Measurements from ENCODE around the gene CDC42SE2. TPM values are rescaled to one million over a fixed set of nuclear protein-coding genes. Genes with fewer than 3 reads are reported as not detected.
A peak's percentile ranks its signal among the peaks of the same experiment; 100 is the strongest.

CDC42SE2 gene
- total RNA-seq, 1 donor from 2014 or later: 24.1 TPM

- no peaks in the 10 kb centered on the region for H3K36me3 ChIP-seq (ENCODE audit: insufficient read depth, low read length)
- Mint-ChIP-seq H3K27ac (ENCODE audit: unreplicated experiment) (peak overlapping the region; percentile 1), H3K4me3 (ENCODE audit: unreplicated experiment) (no peak overlapping the region), H3K9me3 (ENCODE audit: unreplicated experiment) (no peaks in the 10 kb centered on the region), H3K27me3 (ENCODE audit: low read depth, unreplicated experiment) (no peaks in the 10 kb centered on the region), H3K4me1 (ENCODE audit: low read depth, unreplicated experiment) (peaks cover 15% of the 10 kb centered on the region), H3K36me3 (ENCODE audit: low read depth, unreplicated experiment) (no peaks in the 10 kb centered on the region)
- DNase-seq (ENCODE audit: low read depth) (no peak), FAIRE-seq (no peak)
- no peak overlapping the region for H3K27ac ChIP-seq (ENCODE audit: low read depth, low read length)
- H2AFZ ChIP-seq (ENCODE audit: low read depth, low read length): no peak overlapping the region
- H3K4me2 ChIP-seq (ENCODE audit: low read length): no peak overlapping the region
- H3K79me2 ChIP-seq (ENCODE audit: insufficient read depth, low read length): peaks cover 87% of the 10 kb centered on the region
- TF ChIP-seq EZH2 (IDR thresholded peaks at IDR 0.05; ENCODE audit: insufficient read depth, low read length): no peak
- TF ChIP-seq CTCF (IDR thresholded peaks at IDR 0.05; ENCODE audit: insufficient read depth, low read depth, low read length): no peak
- no peaks in the 10 kb centered on the region for H3K9me3 ChIP-seq (ENCODE audit: insufficient read depth, low read depth, low read length)
- peaks cover 48% of the 10 kb centered on the region for H4K20me1 ChIP-seq (ENCODE audit: insufficient read depth, low read length)
- no peak overlapping the region for H3K9ac ChIP-seq (ENCODE audit: low read length)
- peaks cover 5% of the 10 kb centered on the region for H3K4me1 ChIP-seq (ENCODE audit: insufficient read depth, low read length)
- H3K27me3 ChIP-seq (ENCODE audit: insufficient read depth, low read length): no peaks in the 10 kb centered on the region
- H3K4me3 ChIP-seq (ENCODE audit: insufficient read depth, low read depth, low read length): no peak overlapping the region
Measured at GRCh38 chr5:131279204-131279603, 15.4 kb downstream of the CDC42SE2 start.

GRCh38 chr5:131280417-131280816 is 16.6 kb downstream of the CDC42SE2 start:
- Mint-ChIP-seq H3K27ac (ENCODE audit: unreplicated experiment) (no peak overlapping the region), H3K27me3 (ENCODE audit: low read depth, unreplicated experiment) (no peaks in the 10 kb centered on the region), H3K4me3 (ENCODE audit: unreplicated experiment) (no peak overlapping the region), H3K4me1 (ENCODE audit: low read depth, unreplicated experiment) (peaks cover 15% of the 10 kb centered on the region), H3K9me3 (ENCODE audit: unreplicated experiment) (no peaks in the 10 kb centered on the region), H3K36me3 (ENCODE audit: low read depth, unreplicated experiment) (peaks cover under 1% of the 10 kb centered on the region)
- H3K36me3 ChIP-seq (ENCODE audit: insufficient read depth, low read length): no peaks in the 10 kb centered on the region
- TF ChIP-seq CTCF (IDR thresholded peaks at IDR 0.05; ENCODE audit: insufficient read depth, low read depth, low read length) (no peak), EZH2 (IDR thresholded peaks at IDR 0.05; ENCODE audit: insufficient read depth, low read length) (no peak)
- no peaks in the 10 kb centered on the region for H3K27me3 ChIP-seq (ENCODE audit: insufficient read depth, low read length)
- peaks cover 5% of the 10 kb centered on the region for H3K4me1 ChIP-seq (ENCODE audit: insufficient read depth, low read length)
- no peak overlapping the region for H3K4me3 ChIP-seq (ENCODE audit: insufficient read depth, low read depth, low read length)
- H3K4me2 ChIP-seq (ENCODE audit: low read length): no peak overlapping the region
- H3K9ac ChIP-seq (ENCODE audit: low read length): no peak overlapping the region
- peaks cover 87% of the 10 kb centered on the region for H3K79me2 ChIP-seq (ENCODE audit: insufficient read depth, low read length)
- no peaks in the 10 kb centered on the region for H3K9me3 ChIP-seq (ENCODE audit: insufficient read depth, low read depth, low read length)
- DNase-seq (ENCODE audit: low read depth): no peak
- H4K20me1 ChIP-seq (ENCODE audit: insufficient read depth, low read length): peaks cover 48% of the 10 kb centered on the region
- no peak for FAIRE-seq
- no peak overlapping the region for H3K27ac ChIP-seq (ENCODE audit: low read depth, low read length)
- no peak overlapping the region for H2AFZ ChIP-seq (ENCODE audit: low read depth, low read length)

DNA sequence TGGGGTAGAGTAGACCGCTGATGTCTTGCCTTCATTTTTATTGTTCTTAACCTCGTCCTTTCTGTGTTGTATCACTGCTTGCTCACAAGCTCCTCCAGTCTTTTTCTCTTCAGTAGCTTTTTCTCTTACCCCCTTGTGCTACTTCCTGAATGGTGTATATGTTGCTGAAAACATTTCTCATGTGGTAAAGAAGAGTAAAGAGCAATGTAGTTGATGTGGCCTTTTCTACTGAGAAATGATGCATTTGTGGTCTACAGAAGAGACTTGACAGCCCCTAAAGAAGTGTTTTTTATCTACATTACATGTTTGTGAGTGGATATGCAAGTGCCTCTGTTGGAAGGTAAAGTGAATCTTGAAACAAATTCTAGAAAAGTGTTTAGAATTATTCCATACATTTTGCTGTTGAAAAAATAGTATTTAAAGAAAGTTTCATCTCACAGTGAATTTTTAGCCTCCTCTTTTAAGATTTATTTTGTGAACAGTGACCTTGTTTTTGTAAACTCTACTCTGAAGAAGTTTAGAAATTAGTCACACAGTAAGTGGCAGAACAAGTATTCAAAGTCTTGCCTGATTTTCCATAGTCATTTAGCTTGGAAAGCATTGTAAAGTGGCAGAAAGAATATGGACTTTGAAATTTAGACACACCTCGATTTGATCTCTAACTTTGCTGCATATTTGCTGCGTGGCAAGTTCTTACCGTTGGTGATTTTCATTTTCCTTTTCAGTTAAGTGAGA is 17.4 kb downstream of the CDC42SE2 start:
- peaks cover 2% of the 10 kb centered on the region for H3K36me3 Mint-ChIP-seq (ENCODE audit: low read depth, unreplicated experiment)
- Histone ChIP-seq H3K36me3 (ENCODE audit: insufficient read depth, low read length) (no peaks in the 10 kb centered on the region), H4K20me1 (ENCODE audit: insufficient read depth, low read length) (peaks cover 56% of the 10 kb centered on the region), H3K4me1 (ENCODE audit: insufficient read depth, low read length) (peaks cover 5% of the 10 kb centered on the region), H2AFZ (ENCODE audit: low read depth, low read length) (no peak overlapping the region), H3K79me2 (ENCODE audit: insufficient read depth, low read length) (peaks cover 87% of the 10 kb centered on the region), H3K4me3 (ENCODE audit: insufficient read depth, low read depth, low read length) (no peak overlapping the region), H3K9me3 (ENCODE audit: insufficient read depth, low read depth, low read length) (no peaks in the 10 kb centered on the region), H3K27me3 (ENCODE audit: insufficient read depth, low read length) (no peaks in the 10 kb centered on the region), H3K9ac (ENCODE audit: low read length) (no peak overlapping the region), H3K4me2 (ENCODE audit: low read length) (peak overlapping the region; percentile 27), H3K27ac (ENCODE audit: low read depth, low read length) (no peak overlapping the region)
- no peak overlapping the region for H3K4me3 Mint-ChIP-seq (ENCODE audit: unreplicated experiment)
- FAIRE-seq: no peak
- H3K27me3 Mint-ChIP-seq (ENCODE audit: low read depth, unreplicated experiment): no peaks in the 10 kb centered on the region
- DNase-seq (ENCODE audit: low read depth): no peak
- H3K9me3 Mint-ChIP-seq (ENCODE audit: unreplicated experiment): no peaks in the 10 kb centered on the region
- peak overlapping the region; percentile 34 for H3K27ac Mint-ChIP-seq (ENCODE audit: unreplicated experiment)
- peaks cover 15% of the 10 kb centered on the region for H3K4me1 Mint-ChIP-seq (ENCODE audit: low read depth, unreplicated experiment)
- no peak for TF ChIP-seq CTCF (IDR thresholded peaks at IDR 0.05; ENCODE audit: insufficient read depth, low read depth, low read length)
- no peak for TF ChIP-seq EZH2 (IDR thresholded peaks at IDR 0.05; ENCODE audit: insufficient read depth, low read length)
